Progenitor cell of endocrine pancreas (in vitro differentiated cells): Measurements from ENCODE around the gene ZNF273. TPM values are rescaled to one million over a fixed set of nuclear protein-coding genes. Genes with fewer than 3 reads are reported as not detected.

Experiments
- DNase-seq: peaks from one replicate; pipeline ENCODE4 v3.0.0; 2021; ENCODE audit warnings: low spot score; ENCODE audit not compliant: unreplicated experiment
- H3K27ac Mint-ChIP-seq: 2 replicates; pipeline ENCODE4 v1.8.0; 2021; ENCODE audit warnings: mild to moderate bottlenecking, moderate library complexity, mixed read lengths
- H3K27me3 Mint-ChIP-seq: 2 replicates; pipeline ENCODE4 v1.8.0; 2021; ENCODE audit warnings: mixed read lengths
- H3K36me3 Mint-ChIP-seq: 2 replicates; pipeline ENCODE4 v1.8.0; 2022; ENCODE audit warnings: mixed read lengths; ENCODE audit not compliant: insufficient read depth
- H3K4me1 Mint-ChIP-seq: 2 replicates; pipeline ENCODE4 v1.8.0; 2021; ENCODE audit warnings: low read depth, mixed read lengths
- H3K4me3 Mint-ChIP-seq: 2 replicates; pipeline ENCODE4 v1.8.0; 2021; ENCODE audit warnings: low read depth, mild to moderate bottlenecking, moderate library complexity, mixed read lengths
- H3K9me3 Mint-ChIP-seq: 2 replicates; pipeline ENCODE4 v1.8.0; 2021; ENCODE audit warnings: low read depth, mixed read lengths
- CTCF ChIP-seq: fragments of 200-600 bp; sonication (generic); IDR thresholded peaks from one replicate; pipeline ENCODE4 v1.5.0; 2021; ENCODE audit warnings: antibody characterized with exemption, mild to moderate bottlenecking; ENCODE audit not compliant: unreplicated experiment
- total RNA-seq: library from RNA; stranded (reverse); gene quantifications from 2 replicates; pipeline ENCODE4 v1.2.1, GENCODE V29; 2021

The ZNF273 gene
- total RNA-seq, 1 donor from 2014 or later: 13.7 TPM

DNA sequence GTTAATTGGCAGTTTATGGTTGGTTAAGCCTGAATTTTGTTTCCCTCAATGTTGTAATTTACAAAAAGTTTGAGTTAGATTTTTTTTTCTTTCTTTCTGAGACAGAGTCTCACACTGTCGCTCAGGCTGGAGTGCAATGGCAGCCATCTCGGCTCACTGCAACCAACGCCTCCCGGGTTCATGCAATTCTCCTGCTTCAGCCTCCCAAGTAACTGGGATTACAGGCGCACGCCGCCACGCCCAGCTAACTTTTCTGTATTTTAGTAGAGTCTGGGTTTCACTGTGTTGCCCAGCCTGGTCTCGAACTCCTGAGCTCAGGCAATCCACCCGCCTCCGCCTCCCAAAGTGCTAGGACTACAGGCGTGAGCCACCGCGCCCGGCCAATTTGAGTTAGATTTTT is 935 bp downstream of the ZNF273 start:
- Mint-ChIP-seq H3K36me3 (peaks cover 1% of the 10 kb centered on the region), H3K27ac (peak overlapping the region; percentile 100), H3K4me1 (peaks cover 34% of the 10 kb centered on the region), H3K4me3 (peak overlapping the region; percentile 99), H3K9me3 (no peaks in the 10 kb centered on the region), H3K27me3 (no peaks in the 10 kb centered on the region)
- DNase-seq: no peak
- no peak for TF ChIP-seq CTCF

DNA sequence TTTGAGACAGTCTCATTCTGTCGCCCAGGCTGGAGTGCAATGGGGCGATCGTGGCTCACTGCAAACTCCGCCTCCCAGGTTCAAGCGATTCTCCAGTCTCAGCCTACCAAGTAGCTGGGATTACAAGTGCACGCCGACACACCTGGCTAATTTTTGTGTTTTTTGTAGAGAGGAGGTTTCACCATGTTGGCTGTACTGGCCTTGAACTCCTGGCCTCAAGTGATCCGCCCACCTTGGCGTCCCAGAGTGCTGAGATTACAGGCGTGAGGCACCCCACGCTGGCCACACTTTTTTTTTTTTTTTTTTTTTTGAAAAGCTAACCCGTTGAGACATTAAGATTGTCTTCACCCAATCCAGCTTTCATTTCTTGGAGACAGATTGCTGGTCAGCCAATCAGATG is 2.1 kb downstream of the ZNF273 start:
- peaks cover 6% of the 10 kb centered on the region for H3K36me3 Mint-ChIP-seq
- H3K27ac Mint-ChIP-seq: no peak overlapping the region
- peak overlapping the region; percentile 99 for H3K4me3 Mint-ChIP-seq
- peaks cover 34% of the 10 kb centered on the region for H3K4me1 Mint-ChIP-seq
- no peaks in the 10 kb centered on the region for H3K27me3 Mint-ChIP-seq
- TF ChIP-seq CTCF: no peak
- H3K9me3 Mint-ChIP-seq: peaks cover 5% of the 10 kb centered on the region
- DNase-seq: no peak

GRCh38 chr7:64905547-64905946 is 2.5 kb downstream of the ZNF273 start:
- Mint-ChIP-seq H3K9me3 (peaks cover 5% of the 10 kb centered on the region), H3K36me3 (peaks cover 7% of the 10 kb centered on the region), H3K27ac (no peak overlapping the region), H3K4me3 (no peak overlapping the region), H3K27me3 (no peaks in the 10 kb centered on the region), H3K4me1 (peaks cover 34% of the 10 kb centered on the region)
- no peak for DNase-seq
- no peak for TF ChIP-seq CTCF

- DNase-seq: no peak
- Mint-ChIP-seq H3K27me3 (no peaks in the 10 kb centered on the region), H3K27ac (peak overlapping the region; percentile 29), H3K9me3 (peaks cover 14% of the 10 kb centered on the region), H3K4me1 (peaks cover 31% of the 10 kb centered on the region), H3K4me3 (no peak overlapping the region), H3K36me3 (peaks cover 15% of the 10 kb centered on the region)
- no peak for TF ChIP-seq CTCF
These were observed 4.7 kb downstream of the ZNF273 start for GRCh38 chr7:64907641-64908326.

DNA sequence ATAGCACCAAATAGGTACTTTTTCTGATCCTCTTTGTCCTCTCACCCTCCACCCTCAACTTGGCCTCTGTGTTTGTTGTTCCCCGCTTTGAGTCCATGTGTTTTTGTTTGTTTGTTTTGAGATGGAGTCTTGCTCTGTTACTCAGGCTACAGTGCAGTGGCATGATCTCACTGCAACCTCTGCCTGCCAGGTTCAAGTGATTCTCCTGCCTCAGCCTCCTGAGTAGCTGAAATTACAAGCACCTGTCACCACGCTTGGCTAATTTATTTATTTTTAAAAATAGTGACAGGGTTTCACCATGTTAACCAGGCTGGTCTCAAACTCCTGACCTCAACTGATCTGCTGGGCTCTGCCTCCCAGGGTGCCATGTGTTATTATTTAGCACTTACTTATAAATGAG is 5.3 kb downstream of the ZNF273 start:
- DNase-seq: no peak
- H3K27ac Mint-ChIP-seq: no peak overlapping the region
- H3K9me3 Mint-ChIP-seq: peaks cover 17% of the 10 kb centered on the region
- peaks cover 31% of the 10 kb centered on the region for H3K4me1 Mint-ChIP-seq
- peaks cover 20% of the 10 kb centered on the region for H3K36me3 Mint-ChIP-seq
- H3K27me3 Mint-ChIP-seq: no peaks in the 10 kb centered on the region
- TF ChIP-seq CTCF: no peak
- H3K4me3 Mint-ChIP-seq: no peak overlapping the region
